ENCODE data around the gene CTBP2. TPM values are rescaled to one million over a fixed set of nuclear protein-coding genes. Genes with fewer than 3 reads are reported as not detected.

CTBP2 gene
- total RNA-seq, 1 experiment from 2014 or later = 77.8 TPM

- intact Hi-C loops (cut with micrococcal nuclease; ENCODE audit: unreplicated experiment) = no loop called here
- CTCF ChIA-PET = no interaction called here
- Histone ChIP-seq H3K36me3 (ENCODE audit: insufficient read depth, low read length, poor library complexity, severe bottlenecking) (peaks cover 15% of the 10 kb centered on the region), H3K4me1 (ENCODE audit: insufficient read depth, low read length, poor library complexity, severe bottlenecking) (peaks cover 29% of the 10 kb centered on the region), H3K4me3 (ENCODE audit: low read depth, low read length, poor library complexity, severe bottlenecking) (no peak overlapping the region), H3K9me3 (ENCODE audit: low read depth, low read length, poor library complexity, severe bottlenecking) (no peaks in the 10 kb centered on the region), H3K27ac (ENCODE audit: low read depth, low read length, poor library complexity, severe bottlenecking) (peak overlapping the region; percentile 14), H3K27me3 (replicated peaks; ENCODE audit: insufficient read depth, low read depth, low read length, poor library complexity) (no peaks in the 10 kb centered on the region)
- POLR2A ChIA-PET (ENCODE audit: low non-redundant PET) = no interaction called here
- no peak for TF ChIP-seq EZH2 (IDR thresholded peaks at IDR 0.05; ENCODE audit: borderline replicate concordance, low read depth, low read length, poor library complexity, severe bottlenecking)
- TF ChIP-seq CTCF (conservative IDR thresholded peaks at IDR 0.05; ENCODE audit: low read depth, low read length) = no peak
- peak; percentile 79 for DNase-seq (ENCODE audit: low spot score)
- BruUV-seq (replicated peaks) = no TSS peak
Observed at GRCh38 chr10:125112697-125113494, 47.5 kb downstream of the CTBP2 start.

- no TSS peak for BruUV-seq (replicated peaks)
- DNase-seq (ENCODE audit: low spot score) = no peak
- TF ChIP-seq CTCF (conservative IDR thresholded peaks at IDR 0.05; ENCODE audit: low read depth, low read length) (no peak), EZH2 (IDR thresholded peaks at IDR 0.05; ENCODE audit: borderline replicate concordance, low read depth, low read length, poor library complexity, severe bottlenecking) (no peak)
- intact Hi-C loops (cut with micrococcal nuclease; ENCODE audit: unreplicated experiment) = no loop called here
- H3K36me3 ChIP-seq (ENCODE audit: insufficient read depth, low read length, poor library complexity, severe bottlenecking) = peaks cover 27% of the 10 kb centered on the region
- H3K27ac ChIP-seq (ENCODE audit: low read depth, low read length, poor library complexity, severe bottlenecking) = no peak overlapping the region
- H3K27me3 ChIP-seq (replicated peaks; ENCODE audit: insufficient read depth, low read depth, low read length, poor library complexity) = no peaks in the 10 kb centered on the region
- H3K4me3 ChIP-seq (ENCODE audit: low read depth, low read length, poor library complexity, severe bottlenecking) = no peak overlapping the region
- CTCF ChIA-PET = no interaction called here
- peaks cover 29% of the 10 kb centered on the region for H3K4me1 ChIP-seq (ENCODE audit: insufficient read depth, low read length, poor library complexity, severe bottlenecking)
- POLR2A ChIA-PET (ENCODE audit: low non-redundant PET) = no interaction called here
- no peaks in the 10 kb centered on the region for H3K9me3 ChIP-seq (ENCODE audit: low read depth, low read length, poor library complexity, severe bottlenecking)
Observed at GRCh38 chr10:125111118-125111727, 49.1 kb downstream of the CTBP2 start.

- CTCF ChIA-PET = no interaction called here
- TF ChIP-seq EZH2 (IDR thresholded peaks at IDR 0.05; ENCODE audit: borderline replicate concordance, low read depth, low read length, poor library complexity, severe bottlenecking) (no peak), CTCF (conservative IDR thresholded peaks at IDR 0.05; ENCODE audit: low read depth, low read length) (no peak)
- no peak overlapping the region for H3K27ac ChIP-seq (ENCODE audit: low read depth, low read length, poor library complexity, severe bottlenecking)
- intact Hi-C loops (cut with micrococcal nuclease; ENCODE audit: unreplicated experiment) = no loop called here
- H3K27me3 ChIP-seq (replicated peaks; ENCODE audit: insufficient read depth, low read depth, low read length, poor library complexity) = no peaks in the 10 kb centered on the region
- peaks cover 36% of the 10 kb centered on the region for H3K4me1 ChIP-seq (ENCODE audit: insufficient read depth, low read length, poor library complexity, severe bottlenecking)
- POLR2A ChIA-PET (ENCODE audit: low non-redundant PET) = no interaction called here
- BruUV-seq (replicated peaks) = no TSS peak
- H3K4me3 ChIP-seq (ENCODE audit: low read depth, low read length, poor library complexity, severe bottlenecking) = no peak overlapping the region
- H3K9me3 ChIP-seq (ENCODE audit: low read depth, low read length, poor library complexity, severe bottlenecking) = no peaks in the 10 kb centered on the region
- DNase-seq (ENCODE audit: low spot score) = no peak
- peaks cover 27% of the 10 kb centered on the region for H3K36me3 ChIP-seq (ENCODE audit: insufficient read depth, low read length, poor library complexity, severe bottlenecking)
Observed at GRCh38 chr10:125107965-125108580, 52.3 kb downstream of the CTBP2 start.
